Colonic mucosa (tissue), 4 donors: ENCODE measurements around the gene SNRNP48. TPM values are rescaled to one million over a fixed set of nuclear protein-coding genes. Genes with fewer than 3 reads are reported as not detected.

Experiments used
- DNase-seq: peaks from one replicate; pipeline ENCODE4 v3.0.0-alpha.2; 2020
- H3K27ac ChIP-seq: fragments of 200-600 bp; one replicate; pipeline ENCODE4 v1.8.0; 2021
- H3K27me3 ChIP-seq: fragments of 200-600 bp; one replicate; pipeline ENCODE4 v1.8.0; 2021
- H3K36me3 ChIP-seq: fragments of 200-600 bp; one replicate; pipeline ENCODE4 v1.8.0; 2021
- H3K4me1 ChIP-seq: fragments of 200-600 bp; one replicate; pipeline ENCODE4 v1.8.0; 2021; ENCODE audit warnings: mild to moderate bottlenecking
- H3K4me3 ChIP-seq: fragments of 200-600 bp; one replicate; pipeline ENCODE4 v1.8.0; 2021
- H3K9ac ChIP-seq, 2 donors: one replicate each; pipeline ENCODE4 v1.7.0; 2013; ENCODE audit warnings: control low read depth in 2 of 2, low read depth in 2 of 2, low read length in 2 of 2
- H3K9me3 ChIP-seq: fragments of 200-600 bp; one replicate; pipeline ENCODE4 v1.8.0; 2021
- intact Hi-C: fragments of 100-400 bp; cut with DNase I; formaldehyde crosslinking; loops from one replicate; pipeline ENCODE4 v1.14.1; 2022
- total RNA-seq, 2 donors: library from RNA; stranded (reverse); fragmentation: NEBNext Ultra II Directional in 1 of 2; extraction: Animal tissue kit (Norgen Biotek cat#: 25700) in 1 of 2; gene quantifications; one replicate each; pipeline ENCODE4 v1.2.1, GENCODE V29; 2021
- TF ChIP-seq, protein P1 (sequence below): fragments of 200-600 bp; IDR thresholded peaks from one replicate; pipeline ENCODE4 v1.8.0; 2022; ENCODE audit warnings: antibody characterized with exemption, mild to moderate bottlenecking
- donor health status: healthy.
- donor health status: DM: no; HTN: no; CAD: no.
- donor health status: DM: no; HTN: no; CAD: no.

SNRNP48 gene
- total RNA-seq, 2 donors from 2014 or later = 13.8 to 14.6 TPM

DNA sequence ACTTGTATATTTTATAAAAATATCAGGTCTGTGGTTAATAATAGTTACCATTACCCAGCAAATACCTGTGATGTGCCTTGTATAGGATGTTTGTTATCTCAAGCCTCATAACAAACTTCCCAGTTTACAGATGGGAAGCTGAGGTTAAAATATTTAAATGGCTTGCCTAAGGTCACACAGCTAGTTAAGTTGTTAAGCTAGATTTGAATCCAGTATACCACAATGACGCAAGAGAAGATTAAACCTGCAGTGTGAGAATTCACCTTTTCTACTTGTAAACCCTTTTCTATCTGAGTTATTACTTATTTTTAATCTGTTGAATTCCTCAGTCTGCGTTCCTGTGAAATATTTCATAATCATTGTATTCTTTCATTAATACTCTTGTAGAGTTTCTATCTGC, 43.6 kb upstream of the SNRNP48 start:
- Histone ChIP-seq H3K9me3 (no peaks in the 10 kb centered on the region), H3K27me3 (no peaks in the 10 kb centered on the region), H3K27ac (peak overlapping the region; percentile 90), H3K36me3 (no peaks in the 10 kb centered on the region), H3K9ac (peak overlapping the region in 1 of 2 donors; percentile 71), H3K4me1 (no peaks in the 10 kb centered on the region), H3K4me3 (no peak overlapping the region)
- TF ChIP-seq, protein P1, sequence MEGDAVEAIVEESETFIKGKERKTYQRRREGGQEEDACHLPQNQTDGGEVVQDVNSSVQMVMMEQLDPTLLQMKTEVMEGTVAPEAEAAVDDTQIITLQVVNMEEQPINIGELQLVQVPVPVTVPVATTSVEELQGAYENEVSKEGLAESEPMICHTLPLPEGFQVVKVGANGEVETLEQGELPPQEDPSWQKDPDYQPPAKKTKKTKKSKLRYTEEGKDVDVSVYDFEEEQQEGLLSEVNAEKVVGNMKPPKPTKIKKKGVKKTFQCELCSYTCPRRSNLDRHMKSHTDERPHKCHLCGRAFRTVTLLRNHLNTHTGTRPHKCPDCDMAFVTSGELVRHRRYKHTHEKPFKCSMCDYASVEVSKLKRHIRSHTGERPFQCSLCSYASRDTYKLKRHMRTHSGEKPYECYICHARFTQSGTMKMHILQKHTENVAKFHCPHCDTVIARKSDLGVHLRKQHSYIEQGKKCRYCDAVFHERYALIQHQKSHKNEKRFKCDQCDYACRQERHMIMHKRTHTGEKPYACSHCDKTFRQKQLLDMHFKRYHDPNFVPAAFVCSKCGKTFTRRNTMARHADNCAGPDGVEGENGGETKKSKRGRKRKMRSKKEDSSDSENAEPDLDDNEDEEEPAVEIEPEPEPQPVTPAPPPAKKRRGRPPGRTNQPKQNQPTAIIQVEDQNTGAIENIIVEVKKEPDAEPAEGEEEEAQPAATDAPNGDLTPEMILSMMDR = no peak
- intact Hi-C loops = no loop called here
- no peak for DNase-seq

DNA sequence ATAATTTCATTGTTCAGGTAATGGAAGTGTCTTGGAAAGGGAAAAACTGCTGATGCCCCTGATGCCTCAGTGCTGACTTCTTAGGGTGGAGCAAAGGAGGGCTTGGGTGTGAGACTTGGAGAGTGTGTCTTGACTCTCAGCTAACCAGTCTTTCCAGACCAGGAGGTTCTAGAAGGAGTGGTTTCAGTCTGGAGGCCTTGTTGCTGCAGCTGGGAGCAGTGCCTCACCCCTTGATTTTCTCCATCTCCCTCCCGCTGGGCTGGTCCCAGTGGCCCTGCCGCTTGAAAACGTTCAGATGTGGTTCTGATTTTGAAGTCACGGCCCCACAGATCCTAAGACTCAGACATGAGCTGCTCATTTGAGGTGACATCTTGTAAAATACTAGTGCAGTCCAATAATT, 43.1 kb upstream of the SNRNP48 start:
- peak; percentile 75 for DNase-seq
- Histone ChIP-seq H3K4me3 (no peak overlapping the region), H3K36me3 (no peaks in the 10 kb centered on the region), H3K9ac (peak overlapping the region in 1 of 2 donors; percentile 71), H3K4me1 (no peaks in the 10 kb centered on the region), H3K27me3 (no peaks in the 10 kb centered on the region), H3K9me3 (no peaks in the 10 kb centered on the region), H3K27ac (peak overlapping the region; percentile 90)
- intact Hi-C loops = no loop called here
- TF ChIP-seq, protein P1 = no peak

DNA sequence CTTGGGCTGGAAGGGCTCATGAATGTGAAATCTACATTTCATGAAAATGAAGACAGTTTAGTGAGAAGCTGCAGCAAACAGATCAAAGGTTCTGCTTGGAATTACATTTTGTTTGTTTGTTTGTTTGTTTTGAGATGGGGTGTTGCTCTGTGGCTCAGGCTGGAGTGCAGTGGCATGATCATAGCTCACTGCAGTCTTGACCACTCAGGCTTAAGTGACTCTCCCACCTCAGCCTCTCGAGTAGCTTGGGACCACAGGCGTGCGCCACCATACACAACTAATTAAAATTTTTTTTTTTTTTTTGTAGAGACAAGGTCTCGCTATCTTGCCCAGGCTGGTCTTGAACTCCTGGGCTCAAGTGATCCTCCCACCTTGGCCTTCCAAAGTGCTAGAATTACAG, 42.7 kb upstream of the SNRNP48 start:
- TF ChIP-seq, protein P1 = no peak
- Histone ChIP-seq H3K27ac (peak overlapping the region; percentile 90), H3K9ac (peak overlapping the region in 1 of 2 donors; percentile 71), H3K9me3 (no peaks in the 10 kb centered on the region), H3K27me3 (no peaks in the 10 kb centered on the region), H3K4me3 (no peak overlapping the region), H3K36me3 (no peaks in the 10 kb centered on the region), H3K4me1 (no peaks in the 10 kb centered on the region)
- intact Hi-C loops = no loop called here
- no peak for DNase-seq

DNA sequence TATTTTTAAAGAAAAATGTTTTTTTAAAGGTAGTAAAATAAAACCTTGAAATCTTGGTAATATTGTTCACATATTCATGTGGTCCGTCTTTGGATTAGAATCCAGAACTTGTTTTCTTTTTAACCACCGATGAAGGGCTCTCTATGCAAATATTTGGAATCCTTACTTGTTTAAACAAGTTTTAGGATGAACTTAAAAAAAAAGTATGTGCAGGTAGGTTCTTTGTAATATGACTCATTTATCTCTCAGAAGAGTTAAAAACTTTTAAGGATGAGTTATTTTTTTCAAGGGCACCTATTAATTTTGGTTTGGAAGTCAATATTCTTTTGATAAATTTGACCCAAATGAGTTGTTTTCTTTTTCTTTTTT, 39.6 kb upstream of the SNRNP48 start:
- H3K36me3 ChIP-seq = no peaks in the 10 kb centered on the region
- no peak overlapping the region for H3K9ac ChIP-seq
- no peak overlapping the region for H3K27ac ChIP-seq
- no peaks in the 10 kb centered on the region for H3K9me3 ChIP-seq
- no peaks in the 10 kb centered on the region for H3K27me3 ChIP-seq
- no peak overlapping the region for H3K4me3 ChIP-seq
- intact Hi-C loops = no loop called here
- no peak for DNase-seq
- TF ChIP-seq, protein P1 = no peak
- no peaks in the 10 kb centered on the region for H3K4me1 ChIP-seq

DNA sequence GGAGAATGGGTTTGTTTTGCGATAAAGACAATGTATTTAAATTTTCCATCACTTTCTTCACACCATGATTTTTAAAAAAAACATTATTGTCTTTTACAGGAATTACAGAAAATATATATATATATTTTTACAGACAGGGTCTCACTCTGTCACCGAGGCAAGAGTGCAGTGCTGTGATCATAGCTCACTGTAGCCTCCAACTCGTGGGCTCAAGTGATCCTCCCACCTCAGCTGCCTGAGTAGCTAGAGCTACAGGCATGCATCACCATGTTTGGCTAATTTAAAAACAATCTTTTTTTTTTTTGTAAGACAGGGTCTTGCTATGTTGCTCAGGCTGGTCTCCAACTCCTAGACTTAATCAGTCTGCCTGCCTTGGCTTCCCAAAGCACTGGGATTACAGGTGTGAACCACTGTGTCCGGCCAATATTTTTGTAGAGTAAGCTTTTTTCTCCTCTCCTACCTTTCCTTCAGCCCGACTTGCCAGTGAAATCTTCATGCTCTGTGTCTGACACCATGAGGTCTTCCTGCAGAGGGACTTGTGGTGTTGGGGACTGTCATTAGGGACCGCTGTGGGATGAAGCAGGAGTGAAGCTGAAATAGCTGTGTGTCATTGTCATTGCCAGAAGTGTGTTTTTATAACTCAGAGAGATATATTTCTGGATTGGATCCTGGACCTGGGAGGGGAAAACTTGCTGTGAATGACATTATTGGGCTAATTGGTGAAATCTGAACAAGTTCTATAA, 35.3 kb upstream of the SNRNP48 start:
- no peak overlapping the region for H3K9ac ChIP-seq

More for the DNA sequence above, 35.3 kb upstream of the SNRNP48 start:
- TF ChIP-seq, protein P1 = no peak
- Histone ChIP-seq H3K27ac (no peak overlapping the region), H3K36me3 (no peaks in the 10 kb centered on the region), H3K4me3 (no peak overlapping the region), H3K9me3 (no peaks in the 10 kb centered on the region), H3K4me1 (no peaks in the 10 kb centered on the region), H3K27me3 (no peaks in the 10 kb centered on the region)
- DNase-seq = no peak
- intact Hi-C loops = no loop called here
